Lung (tissue), 12 donors: Measurements from ENCODE around the gene IER2. TPM values are rescaled to one million over a fixed set of nuclear protein-coding genes. Genes with fewer than 3 reads are reported as not detected.
"Not testable (repeated sequence)": the region's sequence is repeated elsewhere in the genome, so short reads cannot be mapped to it uniquely, and the experiment has no call there.

ENCODE experiments used
- ATAC-seq: fragments of 200-7000 bp; cut with Tn5 transposase; one replicate; pipeline ENCODE4 v1.9.1; 2020; ENCODE audit warnings: moderate number of reproducible peaks; ENCODE audit not compliant: insufficient read depth, low FRiP score
- DNase-seq, 3 donors: peaks; one replicate each; pipeline ENCODE4 v3.0.0-alpha.2; 2013 to 2017
- H3K27ac ChIP-seq, 2 donors: one replicate each; pipeline ENCODE4 v1.5.1; 2013; ENCODE audit warnings: mild to moderate bottlenecking in 2 of 2, moderate library complexity in 2 of 2, control low read depth in 1 of 2, inconsistent platforms in 1 of 2, low read depth in 1 of 2, low read length in 1 of 2
- H3K27me3 ChIP-seq, 3 donors: one replicate each; pipeline ENCODE4 v1.5.1; 2013; ENCODE audit warnings: low read length in 2 of 3; ENCODE audit not compliant: control insufficient read depth in 3 of 3, insufficient read depth in 3 of 3
- H3K36me3 ChIP-seq, 4 donors: one replicate each; pipeline ENCODE4 v1.5.1; 2013; ENCODE audit warnings: low read length in 4 of 4, mild to moderate bottlenecking in 1 of 4, moderate library complexity in 1 of 4; ENCODE audit not compliant: control insufficient read depth in 4 of 4, insufficient read depth in 4 of 4
- H3K4me1 ChIP-seq, 5 donors: one replicate each; pipeline ENCODE4 v1.5.1; 2013; ENCODE audit warnings: low read length in 5 of 5, mild to moderate bottlenecking in 2 of 5, moderate library complexity in 1 of 5; ENCODE audit not compliant: control insufficient read depth in 5 of 5, insufficient read depth in 5 of 5
- H3K4me3 ChIP-seq: one replicate; pipeline ENCODE4 v1.5.1; 2013; ENCODE audit warnings: mild to moderate bottlenecking, control low read depth, moderate library complexity
- H3K9ac ChIP-seq, 2 donors: one replicate each; pipeline ENCODE4 v1.5.1; 2013; ENCODE audit warnings: low read length in 2 of 2, control low read depth in 1 of 2; ENCODE audit not compliant: insufficient read depth in 1 of 2
- H3K9me3 ChIP-seq, 4 donors: one replicate each; pipeline ENCODE4 v1.5.1; 2013; ENCODE audit warnings: low read length in 3 of 4, mild to moderate bottlenecking in 1 of 4, moderate library complexity in 1 of 4; ENCODE audit not compliant: control insufficient read depth in 4 of 4, insufficient read depth in 3 of 4
- CTCF ChIP-seq: IDR thresholded peaks from 2 replicates; pipeline ENCODE4 v1.5.1; 2012; ENCODE audit warnings: mild to moderate bottlenecking; ENCODE audit errors: control extremely low read depth, extremely low read depth
- WGBS, 2 donors: extraction: QIAGEN DNeasy Blood & Tissue Kit; methylation state at CpG; one replicate each; pipeline ENCODE4 v1.1.7; 2013; 5-methylcytosine and 5-hydroxymethylcytosine counted together
- polyA plus RNA-seq, 2 donors: library from polyadenylated mRNA; stranded (reverse); fragments of 200-250 nt; gene quantifications; one replicate each; pipeline ENCODE4 v1.2.1, GENCODE V29; 2013
- total RNA-seq, 2 donors: library from RNA; depleted of rRNA in 1 of 2; stranded (reverse); fragments of >200 nt in 1 of 2; gene quantifications; one replicate each; pipeline ENCODE4 v1.2.1, GENCODE V29; 2014 to 2021
- donor health status: control.
- donor health status: control.
- donor health status: Bipolar disorder and iron deficiency.
- donor health status: healthy.
- donor health status: DM: yes; HTN: yes; CAD: no.

IER2 gene
- total and polyA plus RNA-seq, 4 donors, result 29.8 to 242 (median 93.0) TPM

- Histone ChIP-seq H3K4me3 (no peak overlapping the region), H3K4me1 (no peaks in the 10 kb centered on the region), H3K9me3 (no peaks in the 10 kb centered on the region), H3K27ac (no peak overlapping the region), H3K27me3 (no peaks in the 10 kb centered on the region), H3K9ac (no peak overlapping the region), H3K36me3 (no peaks in the 10 kb centered on the region)
- no peak for DNase-seq
- no peak for TF ChIP-seq CTCF
- no peak for ATAC-seq
- WGBS, 2 donors, result 89 to 95% methylated on average over 3 to 4 of the region's 4 CpGs
Measured at GRCh38 chr19:13189600-13189999, 39.4 kb downstream of the IER2 start.

- ATAC-seq, result no peak
- 83 to 91% methylated on average over 19 of the region's 19 CpGs for WGBS, 2 donors
- Histone ChIP-seq H3K4me3 (no peak overlapping the region), H3K27me3 (no peaks in the 10 kb centered on the region), H3K27ac (no peak overlapping the region), H3K36me3 (no peaks in the 10 kb centered on the region), H3K9me3 (no peaks in the 10 kb centered on the region), H3K4me1 (no peaks in the 10 kb centered on the region), H3K9ac (no peak overlapping the region)
- TF ChIP-seq CTCF, result no peak
- no peak for DNase-seq
Measured at GRCh38 chr19:13190781-13191540, 40.8 kb downstream of the IER2 start.

GRCh38 chr19:13195678-13196077, 45.5 kb downstream of the IER2 start:
- H3K9me3 ChIP-seq, result no peaks in the 10 kb centered on the region
- ATAC-seq (no peak), DNase-seq (no peak)
- no peak overlapping the region for H3K4me3 ChIP-seq
- no peaks in the 10 kb centered on the region for H3K36me3 ChIP-seq
- WGBS, 2 donors, result 65 to 81% methylated on average over 11 of the region's 11 CpGs
- no peaks in the 10 kb centered on the region for H3K27me3 ChIP-seq
- H3K4me1 ChIP-seq, result no peaks in the 10 kb centered on the region
- H3K9ac ChIP-seq, result no peak overlapping the region
- no peak for TF ChIP-seq CTCF
- no peak overlapping the region for H3K27ac ChIP-seq

- no peak for DNase-seq
- Histone ChIP-seq H3K27ac (no peak overlapping the region), H3K36me3 (no peaks in the 10 kb centered on the region), H3K4me1 (no peaks in the 10 kb centered on the region), H3K27me3 (no peaks in the 10 kb centered on the region), H3K9ac (no peak overlapping the region), H3K9me3 (no peaks in the 10 kb centered on the region), H3K4me3 (no peak overlapping the region)
- WGBS, 2 donors, result 89 to 91% methylated on average over 15 to 18 of the region's 18 CpGs
- no peak for TF ChIP-seq CTCF
- ATAC-seq, result no peak
Measured at GRCh38 chr19:13198634-13199033, 48.4 kb downstream of the IER2 start.

- H3K9me3 ChIP-seq, H3K9ac ChIP-seq, H3K4me3 ChIP-seq, H3K4me1 ChIP-seq, H3K27me3 ChIP-seq, H3K27ac ChIP-seq, DNase-seq, ATAC-seq, H3K36me3 ChIP-seq: not testable (repeated sequence)
- 96 to 97% methylated on average over 7 of the region's 7 CpGs for whole genome bisulfite sequencing, 2 donors
Measured at GRCh38 chr19:13202112-13202511, 51.9 kb downstream of the IER2 start.
